GM21529 (cell line): ENCODE results near the gene TEAD1.

Source experiments
- ATAC-seq: cut with Tn5 transposase; IDR thresholded peaks from one replicate; pipeline ENCODE4 v1.9.1; 2021; ENCODE audit not compliant: unreplicated experiment

Gene TEAD1

DNA sequence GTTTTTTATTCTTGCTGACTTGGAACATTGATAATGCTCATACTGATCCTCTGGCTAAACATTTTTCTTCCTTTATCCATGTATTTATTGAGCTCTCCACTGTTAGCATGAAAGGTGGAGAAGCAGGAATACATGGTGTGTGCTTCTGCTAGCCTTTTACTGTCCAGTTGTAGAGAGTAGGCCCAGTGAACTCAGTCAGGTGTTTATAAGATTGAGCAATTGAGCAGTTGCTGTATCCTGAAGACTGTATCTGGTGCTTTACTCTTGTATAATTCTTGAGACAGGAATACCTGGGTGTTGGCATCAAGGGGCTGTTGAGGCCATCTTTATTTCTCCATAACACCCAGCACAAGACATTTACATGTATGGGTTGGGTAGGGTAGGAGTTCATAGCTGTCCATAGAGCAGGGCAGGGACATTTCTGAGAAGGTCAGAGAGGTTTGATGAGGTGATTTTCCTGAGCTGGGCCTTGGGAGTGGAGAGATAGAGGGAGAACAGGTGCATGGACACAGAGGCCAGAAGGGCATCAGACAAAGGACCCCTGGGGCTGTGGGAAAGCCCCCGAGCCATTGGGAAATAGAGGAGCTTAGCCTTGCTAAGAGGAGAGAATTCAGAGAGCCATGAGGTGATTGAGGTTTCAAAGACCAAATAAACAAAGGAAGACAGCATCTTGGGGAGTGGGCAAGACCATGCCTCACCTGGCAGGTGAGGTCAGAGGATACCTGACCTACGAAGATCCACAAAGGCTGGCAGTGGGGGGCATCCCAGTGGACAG lies 155.5 kb downstream of the TEAD1 start:
- no peak for ATAC-seq

DNA sequence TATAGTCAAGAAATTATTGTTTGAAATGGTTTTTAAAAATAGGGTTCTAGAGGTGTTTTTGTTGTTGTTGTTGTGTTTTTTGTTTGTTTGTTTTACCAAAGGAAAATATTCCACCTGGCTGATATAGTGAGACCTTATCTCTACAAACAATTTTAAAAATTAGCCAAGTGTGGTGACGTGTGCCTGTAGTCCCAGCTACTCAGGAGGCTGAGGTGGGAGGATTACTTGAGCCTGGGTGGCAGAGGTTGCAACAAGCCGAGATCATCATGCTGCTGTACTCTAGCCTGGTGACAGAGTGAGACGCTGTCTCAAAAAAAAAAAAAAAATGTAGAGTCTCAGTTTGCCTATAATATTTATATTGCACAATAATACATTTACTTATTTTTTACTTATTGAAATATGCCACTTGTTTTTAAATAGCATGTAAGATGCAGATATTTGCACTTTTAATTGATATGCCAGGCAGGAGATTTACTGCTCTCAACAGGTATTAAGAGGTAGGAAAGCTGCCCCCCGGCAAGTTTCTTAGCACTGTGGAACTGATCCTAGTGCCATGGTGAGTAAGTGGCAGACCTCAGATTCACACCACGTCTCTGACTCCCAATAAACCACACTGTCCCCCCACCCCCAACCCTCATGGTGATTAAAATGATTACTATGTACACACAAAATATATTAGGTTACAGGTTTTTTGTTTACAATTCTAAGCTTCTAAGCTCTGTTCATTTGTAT lies 157.4 kb downstream of the TEAD1 start:
- no peak for ATAC-seq

DNA sequence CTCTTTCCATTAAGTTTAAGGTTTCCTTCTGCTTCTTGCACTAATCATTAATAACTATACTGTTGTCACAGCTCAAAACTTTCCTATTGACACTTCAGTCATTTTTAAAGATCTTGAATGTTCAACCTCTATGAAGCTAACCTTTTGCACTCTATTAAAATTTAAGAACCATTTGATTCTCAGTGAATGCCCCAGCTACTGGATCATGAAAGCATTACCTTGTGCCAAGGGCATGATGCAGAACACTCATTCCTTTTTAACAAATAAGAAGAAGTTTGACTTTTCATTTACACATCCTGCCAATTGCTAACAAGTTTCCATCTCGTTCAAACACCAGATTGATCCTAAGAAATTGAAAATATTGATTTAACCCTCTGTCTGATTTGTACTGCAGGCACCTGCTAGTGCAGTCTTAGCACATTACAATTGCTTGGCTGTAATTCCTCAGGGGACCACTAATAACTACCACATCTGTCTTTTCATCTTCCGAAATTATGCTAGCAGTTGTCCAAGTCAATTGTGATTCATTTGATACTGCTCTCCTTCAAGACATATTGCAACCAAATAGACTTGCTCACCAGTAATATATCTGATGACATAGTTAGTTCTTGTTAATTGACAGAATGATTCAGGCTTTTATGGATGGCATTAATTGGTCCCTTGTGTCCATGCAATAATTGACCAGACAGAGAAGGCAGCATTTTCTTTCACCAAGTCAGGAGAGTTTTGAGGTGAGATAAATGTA lies 158.4 kb downstream of the TEAD1 start:
- ATAC-seq, result no peak

DNA sequence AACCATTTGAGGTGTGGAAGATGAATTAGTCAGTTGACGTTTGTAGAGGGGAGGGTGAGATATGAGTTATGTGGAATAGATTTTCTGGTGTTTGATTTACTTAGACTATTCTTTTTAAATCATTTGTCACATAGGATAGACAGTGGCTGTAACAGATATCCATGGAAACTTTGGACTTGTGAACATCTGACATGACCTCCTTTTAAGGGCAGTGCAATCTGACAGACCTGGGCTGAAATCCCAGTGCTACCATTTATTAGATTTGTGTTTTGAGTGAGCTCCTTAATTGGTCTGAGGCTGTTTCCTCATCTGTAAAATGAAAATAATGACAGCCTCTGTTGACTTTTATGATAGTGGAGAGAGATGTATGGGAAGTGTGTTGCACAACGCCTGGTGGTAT lies 159.9 kb downstream of the TEAD1 start:
- ATAC-seq, result no peak

DNA sequence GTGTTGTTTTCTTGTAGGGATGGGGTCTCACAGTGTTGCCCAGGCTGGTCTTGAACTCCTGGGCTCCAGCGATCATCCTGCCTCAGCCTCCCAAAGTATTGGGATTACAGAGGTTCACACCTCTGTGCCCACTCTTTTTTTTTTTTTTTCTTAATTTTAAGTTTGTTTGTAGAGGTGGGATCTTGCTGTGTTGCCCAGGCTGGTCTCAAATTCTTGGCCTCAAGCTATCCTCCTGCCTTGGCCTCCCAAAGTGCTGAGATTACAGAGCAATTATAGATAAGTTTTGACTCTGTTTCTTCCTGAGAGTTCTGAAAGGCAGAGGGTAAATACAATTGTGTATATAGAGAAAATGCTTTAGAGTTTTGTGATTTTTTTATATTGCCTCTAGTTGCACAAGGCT lies 160.4 kb downstream of the TEAD1 start:
- ATAC-seq, result no peak

DNA sequence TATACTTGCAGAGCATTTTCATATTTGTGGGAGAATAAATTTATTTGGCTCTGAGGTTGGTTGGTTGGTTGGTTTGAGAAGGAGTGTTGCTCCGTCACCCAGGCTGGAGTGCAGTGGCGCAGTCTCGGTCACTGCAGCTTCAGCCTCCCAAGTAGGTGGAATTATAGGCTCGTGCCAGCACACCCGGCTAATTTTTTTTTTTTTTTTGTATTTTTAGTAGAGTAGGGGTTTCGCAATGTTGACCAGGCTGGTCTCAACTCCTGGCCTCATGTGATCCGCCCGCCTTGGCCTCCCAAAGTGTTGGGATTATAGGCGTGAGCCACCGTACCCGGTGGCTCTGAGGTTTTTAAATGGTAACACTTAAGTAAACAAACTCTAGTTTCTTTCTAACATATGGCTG lies 161.1 kb downstream of the TEAD1 start:
- no peak for ATAC-seq

DNA sequence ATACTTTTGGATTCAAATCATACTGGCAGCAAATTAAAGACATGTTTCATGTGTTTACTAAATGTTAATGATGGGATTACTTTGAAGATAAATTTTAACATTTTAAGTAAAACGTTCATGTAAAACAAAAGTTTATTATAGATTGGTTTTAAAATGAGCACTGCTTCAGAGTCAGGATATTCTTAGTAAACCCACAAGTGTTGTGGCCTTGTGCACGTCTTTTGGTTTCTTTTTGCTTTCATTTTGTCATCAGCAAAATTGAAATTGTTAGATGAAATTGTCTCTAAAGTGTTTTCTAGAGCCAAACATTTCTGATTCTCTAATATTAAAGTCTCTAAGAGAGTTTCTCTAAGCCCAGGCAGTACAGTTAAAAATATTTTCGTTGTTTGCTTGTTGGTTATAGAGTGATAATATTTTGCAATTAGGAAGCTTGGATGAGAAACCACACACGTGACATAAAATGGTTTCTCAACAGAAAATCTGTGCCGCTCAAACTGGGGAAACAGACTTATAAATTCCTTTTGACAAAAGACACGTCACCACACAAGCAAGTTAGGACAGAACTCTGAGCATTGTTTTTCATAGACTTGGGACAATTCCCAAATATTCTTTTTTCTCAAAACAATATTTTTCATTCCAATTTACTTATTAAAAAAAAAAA lies 164.4 kb downstream of the TEAD1 start:
- no peak for ATAC-seq

DNA sequence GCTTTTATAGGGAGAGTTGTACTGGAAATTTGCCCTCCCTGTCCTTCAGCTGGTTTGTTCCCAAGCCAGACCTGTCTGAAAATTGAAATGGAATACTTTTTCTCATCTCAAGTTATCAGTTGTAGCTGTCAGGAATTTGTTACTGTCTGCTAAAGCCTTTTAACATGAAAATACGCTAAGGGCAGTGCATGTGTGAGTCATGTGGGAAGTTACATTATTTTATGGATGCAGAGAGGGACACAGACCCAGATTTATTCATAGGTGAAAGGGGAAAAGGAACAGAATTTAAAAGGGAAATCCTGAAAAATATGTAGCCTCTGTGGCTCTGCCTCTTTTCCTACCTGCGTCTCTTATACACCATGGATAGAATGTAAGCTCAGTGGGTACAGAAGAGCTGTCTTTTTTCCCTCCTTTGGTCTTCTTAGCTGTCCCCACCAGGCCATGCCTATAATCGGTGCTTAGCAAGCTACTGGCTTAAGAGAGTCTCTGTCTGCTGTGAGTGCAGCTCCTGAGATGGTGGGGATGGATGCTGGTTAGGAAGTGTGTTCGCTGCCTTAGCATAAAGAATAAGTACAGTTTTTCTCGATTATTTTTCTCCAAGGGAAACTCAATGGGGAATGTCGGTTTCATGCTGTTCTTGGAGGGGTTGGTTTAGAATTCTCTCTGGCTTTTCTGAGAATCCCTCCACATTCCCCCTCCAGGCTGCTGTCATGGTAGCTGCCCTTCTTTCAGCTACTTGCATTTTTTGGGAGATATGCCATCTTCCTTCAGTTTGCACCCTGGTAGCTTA lies 166.8 kb downstream of the TEAD1 start:
- ATAC-seq, result no peak

DNA sequence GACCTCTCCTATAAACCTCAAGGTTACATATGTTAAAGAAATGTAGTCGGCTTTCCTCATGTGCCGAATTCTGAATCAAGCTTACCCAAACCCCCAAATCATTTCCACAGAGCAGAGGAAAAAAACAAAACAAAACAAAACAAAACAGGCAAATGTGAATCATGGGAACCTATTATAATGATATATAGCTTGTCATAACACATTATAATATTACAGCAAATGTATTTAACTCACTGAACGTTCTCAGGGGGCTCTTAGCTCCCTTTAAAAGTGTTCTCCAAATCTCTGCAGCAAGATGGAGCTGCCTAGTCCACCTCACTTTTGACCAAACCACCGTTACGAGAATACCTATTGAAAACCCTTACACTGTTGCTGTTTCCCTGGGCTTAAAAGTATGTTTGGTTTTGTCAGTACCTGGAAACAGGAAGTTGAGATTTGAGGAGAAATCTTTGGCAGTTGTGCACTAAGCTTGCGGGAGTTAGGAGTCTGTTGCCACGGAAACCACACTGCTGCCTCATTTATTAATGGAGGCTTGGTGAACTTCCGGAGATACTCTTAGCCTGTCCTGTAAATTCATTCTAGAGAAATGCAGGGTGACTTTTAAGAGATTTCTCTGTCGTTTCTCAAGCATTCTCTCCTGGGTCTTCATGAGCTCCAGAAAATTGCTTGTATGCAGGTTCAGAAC lies 167.9 kb downstream of the TEAD1 start:
- ATAC-seq, result peak; percentile 48

DNA sequence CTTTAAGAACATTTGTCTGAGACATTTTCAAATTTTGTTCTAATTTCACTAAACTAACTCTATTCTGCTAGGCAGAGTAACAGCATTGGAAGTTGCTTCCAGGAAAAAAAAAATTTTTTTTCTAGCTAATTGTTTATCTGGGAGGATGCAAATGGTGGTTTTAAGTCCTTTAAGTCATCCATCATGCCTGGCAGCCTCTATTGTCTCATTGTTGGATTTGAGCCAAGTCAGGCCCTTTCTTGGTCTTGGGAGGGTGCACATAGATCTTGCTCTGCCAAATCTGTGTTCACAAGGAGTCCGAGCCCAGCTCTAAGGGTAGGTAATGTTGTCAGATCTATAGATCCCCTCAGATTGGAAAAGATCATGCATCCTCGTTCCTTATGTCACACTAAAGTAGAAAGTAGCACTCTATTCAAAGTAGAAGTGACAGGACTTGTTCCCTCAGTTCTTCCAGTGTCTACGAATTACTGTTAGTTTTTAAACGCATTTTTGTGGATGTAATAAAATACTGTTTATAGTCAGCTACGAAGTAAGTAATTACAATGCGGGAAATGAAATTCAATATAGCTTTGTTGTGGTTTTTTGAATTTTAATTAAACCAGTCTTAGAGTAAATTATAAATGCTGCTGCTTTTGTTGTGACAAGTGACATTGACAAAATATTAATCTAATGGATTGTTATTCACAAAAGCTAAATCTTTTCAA lies 168.9 kb downstream of the TEAD1 start:
- ATAC-seq, result no peak

DNA sequence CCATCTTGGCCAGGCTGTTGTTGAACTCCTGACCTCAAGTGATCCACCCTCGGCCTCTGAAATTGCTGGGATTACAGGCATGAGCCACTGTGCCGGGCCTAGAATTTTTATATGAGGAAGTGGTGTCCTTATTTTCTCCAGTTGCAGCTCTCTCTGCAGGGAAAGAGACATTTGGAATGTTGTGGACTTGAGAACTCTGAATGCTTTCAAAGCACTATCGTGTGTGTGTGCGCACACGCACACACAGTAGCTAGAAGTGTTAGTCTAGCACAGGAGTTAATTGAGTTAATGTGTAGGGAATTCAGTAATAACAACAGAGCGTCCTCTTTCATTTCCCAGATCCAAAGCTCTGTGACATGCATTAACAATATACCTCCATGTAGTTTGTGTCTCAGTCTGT lies 170.9 kb downstream of the TEAD1 start:
- no peak for ATAC-seq

DNA sequence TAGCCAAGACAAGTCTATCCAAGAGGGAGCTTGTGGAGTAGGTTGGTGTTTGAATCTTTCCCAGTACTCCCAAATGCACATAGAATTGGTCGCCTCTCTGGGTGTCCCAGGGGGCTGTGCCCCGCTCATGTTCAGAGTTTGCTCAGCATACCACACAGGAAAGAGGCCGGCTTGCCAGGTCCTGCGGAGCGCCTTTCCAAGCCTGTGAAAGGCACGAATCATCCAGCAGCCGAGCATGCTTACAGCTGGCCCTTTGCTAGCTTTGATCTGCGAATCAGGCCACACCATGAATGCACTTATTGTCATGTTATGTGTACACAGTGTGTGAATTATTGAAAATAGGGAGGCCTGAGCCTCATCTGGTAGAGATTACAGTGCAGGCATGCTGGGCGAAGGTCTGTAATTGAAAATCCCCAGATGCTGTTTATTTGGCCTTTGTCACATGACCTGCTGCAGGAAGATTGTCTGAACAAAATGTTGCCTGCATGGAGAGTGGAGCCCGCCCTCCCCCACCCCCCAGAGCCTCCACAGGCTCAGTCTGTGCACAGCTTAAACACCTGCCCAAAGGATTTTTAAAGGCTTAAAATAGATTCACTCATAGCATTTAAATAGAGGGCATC lies 171.6 kb downstream of the TEAD1 start:
- ATAC-seq, result no peak

DNA sequence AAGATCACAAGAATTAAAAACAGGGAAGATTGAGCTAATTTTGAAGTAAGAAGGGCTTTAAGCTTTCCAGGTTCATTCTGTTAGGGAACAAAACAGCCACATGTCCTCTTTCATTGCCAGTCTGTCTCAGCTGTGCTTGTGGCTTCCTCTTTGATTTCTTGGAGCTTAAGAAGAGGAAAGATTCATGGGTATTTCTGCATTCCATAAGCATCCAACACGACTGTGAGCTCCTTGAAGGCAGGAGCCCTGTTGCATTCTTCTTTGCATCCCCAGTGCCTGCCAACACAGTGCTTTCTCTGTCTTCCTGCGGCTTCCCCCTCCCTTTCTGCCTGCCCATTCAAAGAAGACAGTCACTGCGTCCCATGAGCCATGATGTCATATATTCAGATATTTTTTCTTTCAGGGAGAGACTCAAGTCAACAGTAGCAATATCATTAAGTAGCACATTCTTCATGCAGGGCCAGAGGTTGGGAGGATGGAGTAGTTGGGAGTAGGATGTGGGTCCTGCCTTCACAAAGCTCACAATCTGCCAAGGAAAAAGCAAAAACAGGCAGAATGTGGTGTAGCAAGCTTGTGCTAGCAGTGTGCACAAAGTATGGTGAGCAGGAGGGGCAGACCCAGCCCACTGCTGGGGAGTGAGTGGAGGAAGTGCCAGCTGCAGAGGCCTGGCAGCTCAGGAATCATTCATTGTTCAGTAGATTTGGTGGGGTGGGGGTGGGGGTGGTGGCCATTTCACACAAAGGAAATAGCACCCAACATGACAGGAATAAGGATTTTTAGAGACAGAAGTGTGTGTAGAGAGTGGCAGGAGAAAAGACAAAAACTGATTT lies 172.8 kb downstream of the TEAD1 start:
- ATAC-seq, result no peak

DNA sequence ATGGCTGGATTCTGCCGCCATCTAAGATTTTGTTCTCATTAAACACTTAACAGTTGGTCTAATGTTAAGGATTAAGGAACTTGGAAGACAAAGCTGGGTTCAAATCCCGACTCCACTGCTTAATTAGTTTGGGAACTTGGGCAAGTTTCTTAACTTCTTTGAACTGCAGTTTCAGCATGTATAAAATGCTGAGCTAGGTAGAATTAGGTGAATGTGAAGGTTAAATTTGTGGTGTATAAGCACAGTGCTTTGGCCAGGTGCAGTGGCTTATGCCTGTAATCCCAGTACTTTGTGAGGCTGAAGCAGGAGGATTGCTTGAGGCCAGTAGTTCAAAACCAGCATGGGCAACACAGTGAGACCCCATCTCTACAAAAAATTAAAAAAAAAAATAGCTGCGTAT lies 174.2 kb downstream of the TEAD1 start:
- no peak for ATAC-seq

DNA sequence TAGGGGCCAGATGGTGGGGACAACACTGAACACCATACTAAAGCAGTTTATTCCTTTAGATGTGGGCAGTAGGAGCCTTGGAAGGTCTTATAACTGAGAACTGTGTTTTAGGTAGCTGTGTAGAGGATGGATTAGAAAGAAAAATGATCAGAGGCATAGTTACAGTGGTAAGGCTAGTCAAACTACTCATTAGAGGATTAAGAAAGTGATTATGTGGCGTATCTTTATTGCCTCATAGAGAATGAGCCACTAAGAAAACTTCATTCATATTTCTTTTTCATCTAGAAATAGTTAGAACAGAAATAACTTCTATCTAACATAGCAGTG lies 179.1 kb downstream of the TEAD1 start:
- ATAC-seq, result no peak

DNA sequence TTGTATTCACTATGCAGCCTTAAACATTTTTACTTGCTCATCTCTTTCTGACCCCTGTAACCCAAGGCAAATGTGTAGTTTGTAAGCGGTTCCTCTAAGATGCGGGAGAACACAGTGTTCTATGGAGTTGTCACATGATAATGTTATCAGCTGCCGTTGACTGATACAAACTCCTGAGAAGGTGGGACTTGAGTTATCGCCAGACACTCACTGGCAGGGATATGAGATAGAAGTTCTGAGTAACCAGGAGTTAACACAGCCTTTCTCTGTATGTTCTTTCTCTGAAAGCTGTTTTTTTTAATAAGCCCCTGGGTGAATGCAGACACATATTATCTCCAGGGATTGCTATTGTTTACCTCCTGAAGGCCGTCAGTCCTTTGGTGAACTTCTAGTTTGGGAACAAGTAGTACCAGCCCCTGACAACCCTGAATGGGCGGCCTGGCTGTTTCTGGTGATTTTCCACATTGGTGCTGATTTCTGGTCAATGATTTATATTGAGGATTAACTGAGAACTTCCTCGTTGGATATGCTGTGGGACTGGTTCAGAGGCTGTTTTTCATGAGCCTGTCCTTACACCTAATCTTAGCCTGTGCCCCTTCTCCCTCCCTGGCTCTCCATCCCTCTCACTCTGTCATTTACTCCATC lies 179.6 kb downstream of the TEAD1 start:
- ATAC-seq, result no peak

DNA sequence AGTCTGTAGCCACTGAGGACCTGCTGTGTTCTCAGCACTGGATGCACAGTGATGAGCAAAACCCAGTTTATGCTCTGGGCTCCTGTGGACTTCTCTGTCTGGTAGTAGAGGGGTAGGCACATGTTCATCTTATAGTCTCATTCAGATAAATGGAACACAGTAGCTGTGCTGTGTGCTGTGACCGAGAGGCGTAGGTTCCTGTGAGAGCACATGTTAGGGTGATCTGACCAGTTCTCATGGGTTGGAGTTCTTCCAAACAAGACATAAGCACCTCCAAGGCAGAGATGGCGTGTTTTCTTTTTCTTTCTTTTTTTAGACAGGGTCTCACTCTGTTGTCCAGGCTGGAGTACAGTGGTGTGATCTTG lies 180.1 kb downstream of the TEAD1 start:
- ATAC-seq, result no peak

DNA sequence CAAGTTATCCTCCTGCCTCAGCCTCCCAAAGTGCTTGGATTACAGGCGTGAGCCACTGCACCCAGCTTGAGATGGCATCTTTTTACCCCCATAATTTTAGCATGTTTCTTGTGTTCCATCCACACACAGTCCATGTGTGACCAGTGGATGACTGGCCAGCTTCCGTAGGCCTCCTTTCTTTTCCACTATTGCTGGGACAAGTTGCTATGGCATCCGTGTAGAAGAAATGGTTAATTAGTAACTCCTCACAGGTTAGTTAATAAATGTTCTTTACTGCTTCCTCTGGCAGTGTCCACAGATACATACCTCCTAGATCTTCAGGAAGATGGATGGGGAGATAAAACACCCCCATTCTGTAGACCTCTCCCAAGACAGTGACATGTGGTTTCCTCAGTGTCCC lies 180.6 kb downstream of the TEAD1 start:
- no peak for ATAC-seq
